Tibial nerve (tissue), 4 donors: ENCODE data around the gene ARHGEF16. TPM values are rescaled to one million over a fixed set of nuclear protein-coding genes. Genes with fewer than 3 reads are reported as not detected.
A peak's percentile ranks its signal among the peaks of the same experiment; 100 is the strongest.

Experiments used
- DNase-seq, 2 donors: peaks; one replicate each; pipeline ENCODE4 v3.0.0-alpha.2; 2019; ENCODE audit warnings: low spot score in 2 of 2
- H3K27ac ChIP-seq, 4 donors: fragments of 200-600 bp; sonication (generic) in 3 of 4; one replicate each; pipeline ENCODE4 v1.5.1; 2017 to 2019; ENCODE audit warnings: mild to moderate bottlenecking in 1 of 4
- H3K27me3 ChIP-seq, 2 donors: fragments of 200-600 bp; sonication (generic) in 1 of 2; one replicate each; pipeline versions ENCODE4 v1.5.1 to v1.6.0; 2017 to 2019
- H3K36me3 ChIP-seq, 3 donors: fragments of 200-600 bp; sonication (generic); one replicate each; pipeline ENCODE4 v1.5.1; 2018 to 2019
- H3K4me1 ChIP-seq, 4 donors: fragments of 200-600 bp; sonication (generic) in 3 of 4; one replicate each; pipeline ENCODE4 v1.5.1; 2017 to 2019
- H3K4me3 ChIP-seq, 4 donors: fragments of 200-600 bp; sonication (generic) in 3 of 4; one replicate each; pipeline ENCODE4 v1.5.1; 2017 to 2019; ENCODE audit warnings: mild to moderate bottlenecking in 1 of 4, moderate library complexity in 1 of 4
- H3K9me3 ChIP-seq, 4 donors: fragments of 200-600 bp; sonication (generic) in 3 of 4; one replicate each; pipeline ENCODE4 v1.5.1; 2017 to 2019
- CTCF ChIP-seq, 5 experiments: fragments of 200-600 bp in 3 of 5; fragments of 450-650 bp in 2 of 5; sonication (generic) in 3 of 5; IDR thresholded peaks; one replicate each; pipeline ENCODE4 v1.5.1; 2016 to 2019; ENCODE audit warnings: antibody characterized with exemption in 5 of 5, mild to moderate bottlenecking in 3 of 5, moderate library complexity in 2 of 5
- EP300 ChIP-seq, 2 donors: sonication (generic); formaldehyde crosslinking; IDR thresholded peaks; one replicate each; pipeline ENCODE4 v1.6.1; 2017; ENCODE audit warnings: antibody characterized with exemption in 2 of 2, mild to moderate bottlenecking in 1 of 2
- POLR2A ChIP-seq, 2 donors: fragments of 450-650 bp; IDR thresholded peaks; one replicate each; pipeline ENCODE4 v1.6.1; 2017; ENCODE audit warnings: antibody characterized with exemption in 2 of 2, mild to moderate bottlenecking in 2 of 2, moderate library complexity in 2 of 2
- WGBS, 2 donors: methylation state at CpG; one replicate each; pipeline ENCODE4 v1.1.5; 2018; 5-methylcytosine and 5-hydroxymethylcytosine counted together
- total RNA-seq, 4 donors: library from RNA; depleted of rRNA; stranded (reverse); fragments of >200 nt; gene quantifications; one replicate each; pipeline ENCODE4 v1.1.0, GENCODE V29; 2016

The ARHGEF16 gene
- total RNA-seq, 4 donors from 2014 or later, result 10.0 to 19.2 (median 17.1) TPM

- DNase-seq, result no peak
- Histone ChIP-seq H3K4me1 (peaks cover 0 to 32% (median 14%) of the 10 kb centered on the region in 4 donors), H3K9me3 (peaks cover 0 to 13% (median 0%) of the 10 kb centered on the region in 4 donors), H3K27me3 (peaks cover 0 to 29% of the 10 kb centered on the region in 2 donors), H3K27ac (no peak overlapping the region), H3K36me3 (no peaks in the 10 kb centered on the region), H3K4me3 (no peak overlapping the region)
- 73 to 86% methylated on average over 12 of the region's 12 CpGs for WGBS, 2 donors
- TF ChIP-seq POLR2A (IDR thresholded peaks at IDR 0.05), result no peak
- no peak for TF ChIP-seq EP300 (IDR thresholded peaks at IDR 0.05)
- TF ChIP-seq CTCF (IDR thresholded peaks at IDR 0.05), result no peak
These were observed 3.5 kb upstream of the ARHGEF16 start for GRCh38 chr1:3450983-3451382.

- H3K4me3 ChIP-seq, result no peak overlapping the region
- H3K9me3 ChIP-seq, result peaks cover 0 to 7% (median 0%) of the 10 kb centered on the region in 4 donors
- no peak for DNase-seq
- H3K27ac ChIP-seq, result peak overlapping the region in 1 of 4 donors; percentile 92
- no peaks in the 10 kb centered on the region for H3K36me3 ChIP-seq
- peaks cover 0 to 44% (median 14%) of the 10 kb centered on the region in 4 donors for H3K4me1 ChIP-seq
- H3K27me3 ChIP-seq, result peaks cover 0 to 29% of the 10 kb centered on the region in 2 donors
- TF ChIP-seq EP300 (IDR thresholded peaks at IDR 0.05) (no peak), CTCF (IDR thresholded peaks at IDR 0.05) (no peak), POLR2A (IDR thresholded peaks at IDR 0.05) (no peak)
- WGBS, 2 donors, result 74 to 76% methylated on average over 17 to 19 of the region's 23 CpGs
These were observed 2.2 kb upstream of the ARHGEF16 start for GRCh38 chr1:3451994-3452865.

GRCh38 chr1:3452866-3453175, 1.6 kb upstream of the ARHGEF16 start:
- H3K4me1 ChIP-seq, result peaks cover 0 to 50% (median 16%) of the 10 kb centered on the region in 4 donors
- peak overlapping the region in 2 of 4 donors; percentile 83 to 92 for H3K27ac ChIP-seq
- no peak for TF ChIP-seq POLR2A (IDR thresholded peaks at IDR 0.05)
- no peak for TF ChIP-seq EP300 (IDR thresholded peaks at IDR 0.05)
- H3K9me3 ChIP-seq, result peaks cover 0 to 2% (median 0%) of the 10 kb centered on the region in 4 donors
- WGBS, 2 donors, result 60 to 66% methylated on average over 3 to 5 of the region's 5 CpGs
- DNase-seq, result no peak
- H3K36me3 ChIP-seq, result no peaks in the 10 kb centered on the region
- H3K27me3 ChIP-seq, result peaks cover 0 to 29% of the 10 kb centered on the region in 2 donors
- no peak overlapping the region for H3K4me3 ChIP-seq

- Histone ChIP-seq H3K36me3 (no peaks in the 10 kb centered on the region), H3K4me3 (no peak overlapping the region), H3K9me3 (no peaks in the 10 kb centered on the region), H3K27ac (peak overlapping the region; percentile 42 to 92 (median 84)), H3K27me3 (peaks cover 0 to 29% of the 10 kb centered on the region in 2 donors), H3K4me1 (peaks cover 0 to 55% (median 18%) of the 10 kb centered on the region in 4 donors)
- peak; percentile 92 to 97 (median 94) for TF ChIP-seq CTCF (IDR thresholded peaks at IDR 0.05)
- TF ChIP-seq EP300 (IDR thresholded peaks at IDR 0.05), result peak in 1 of 2 donors; percentile 24
- no peak for TF ChIP-seq POLR2A (IDR thresholded peaks at IDR 0.05)
- DNase-seq, result peak; percentile 62 to 64
- WGBS, 2 donors, result 23 to 34% methylated on average over 7 to 17 of the region's 18 CpGs
These were observed 1.2 kb upstream of the ARHGEF16 start for GRCh38 chr1:3453203-3453761.

GRCh38 chr1:3454811-3455618, 550 bp downstream of the ARHGEF16 start:
- no peak for TF ChIP-seq EP300 (IDR thresholded peaks at IDR 0.05)
- no peak for TF ChIP-seq CTCF (IDR thresholded peaks at IDR 0.05)
- TF ChIP-seq POLR2A (IDR thresholded peaks at IDR 0.05), result no peak
- DNase-seq, result no peak
- H3K4me3 ChIP-seq, result peak overlapping the region; percentile 45 to 73 (median 55)
- WGBS, 2 donors, result 26 to 28% methylated on average over 16 to 17 of the region's 46 CpGs
- peak overlapping the region; percentile 83 to 92 (median 86) for H3K27ac ChIP-seq
- H3K9me3 ChIP-seq, result no peaks in the 10 kb centered on the region
- no peaks in the 10 kb centered on the region for H3K36me3 ChIP-seq
- H3K27me3 ChIP-seq, result peaks cover 0 to 29% of the 10 kb centered on the region in 2 donors
- H3K4me1 ChIP-seq, result peaks cover 0 to 66% (median 22%) of the 10 kb centered on the region in 4 donors
